K562 (cell line): Measurements from ENCODE around the gene EPHA2.

Source experiments
- ADNP ChIP-seq: fragments of 200-800 bp; sonication (Bioruptor generic); IDR thresholded peaks from 2 replicates; pipeline ENCODE4 v1.6.1; 2016; ENCODE audit warnings: missing genetic modification characterization, missing compliant biosample characterization
- BHLHE40 ChIP-seq: IDR thresholded peaks from 2 replicates; pipeline ENCODE4 v1.6.1; 2011; ENCODE audit warnings: low read length, improper control_type of control experiment
- HMG20B ChIP-seq: fragments of 250-450 bp; sonication (Bioruptor Pico); IDR thresholded peaks from 2 replicates; pipeline ENCODE4 v1.5.0; 2021; ENCODE audit warnings: mild to moderate bottlenecking
- PHF20 ChIP-seq: fragments of 450-650 bp; IDR thresholded peaks from 2 replicates; pipeline ENCODE4 v1.6.1; 2018; ENCODE audit not compliant: partially characterized antibody
- POLR2A ChIP-seq: fragments of 450-650 bp; conservative IDR thresholded peaks from 2 replicates; pipeline ENCODE4 v1.6.1; 2016
- PRPF4 ChIP-seq: fragments of 200-400 bp; formaldehyde crosslinking; IDR thresholded peaks from one replicate; pipeline ENCODE4 v1.6.1; 2017; ENCODE audit warnings: low read length, low read depth, mild to moderate bottlenecking; ENCODE audit not compliant: insufficient read depth, poor library complexity, severe bottlenecking
- RFX5 ChIP-seq: IDR thresholded peaks from 2 replicates; pipeline ENCODE4 v1.6.1; 2011; ENCODE audit warnings: low read depth, mild to moderate bottlenecking, improper control_type of control experiment, low read length
- TF ChIP-seq, protein P1 (sequence below), 2 experiments: fragments of 450-650 bp in 1 of 2; IDR thresholded peaks; 2 replicates each; pipeline ENCODE4 v1.6.1; 2011 to 2017; ENCODE audit warnings: low read depth in 2 of 2, antibody characterized with exemption in 1 of 2, borderline replicate concordance in 1 of 2, low read length in 1 of 2, mild to moderate bottlenecking in 1 of 2, mixed read lengths in 1 of 2; ENCODE audit not compliant: control insufficient read depth in 1 of 2
- TF ChIP-seq, protein P2 (sequence below), 3 experiments: IDR thresholded peaks in 2 of 3; conservative IDR thresholded peaks in 1 of 3; 2 replicates each; pipeline ENCODE4 v1.5.1; 2011 to 2012; ENCODE audit warnings: low read length in 3 of 3, mild to moderate bottlenecking in 3 of 3, control low read depth in 2 of 3, improper control_type of control experiment in 1 of 3, inconsistent platforms in 1 of 3, low read depth in 1 of 3, mixed read lengths in 1 of 3, moderate library complexity in 1 of 3; ENCODE audit not compliant: insufficient read depth in 2 of 3
- TF ChIP-seq, protein P3 (sequence below): fragments of 250-450 bp; sonication (Bioruptor Pico); IDR thresholded peaks from 2 replicates; pipeline ENCODE4 v1.4.0; 2020; ENCODE audit warnings: mild to moderate bottlenecking, moderate library complexity

DNA sequence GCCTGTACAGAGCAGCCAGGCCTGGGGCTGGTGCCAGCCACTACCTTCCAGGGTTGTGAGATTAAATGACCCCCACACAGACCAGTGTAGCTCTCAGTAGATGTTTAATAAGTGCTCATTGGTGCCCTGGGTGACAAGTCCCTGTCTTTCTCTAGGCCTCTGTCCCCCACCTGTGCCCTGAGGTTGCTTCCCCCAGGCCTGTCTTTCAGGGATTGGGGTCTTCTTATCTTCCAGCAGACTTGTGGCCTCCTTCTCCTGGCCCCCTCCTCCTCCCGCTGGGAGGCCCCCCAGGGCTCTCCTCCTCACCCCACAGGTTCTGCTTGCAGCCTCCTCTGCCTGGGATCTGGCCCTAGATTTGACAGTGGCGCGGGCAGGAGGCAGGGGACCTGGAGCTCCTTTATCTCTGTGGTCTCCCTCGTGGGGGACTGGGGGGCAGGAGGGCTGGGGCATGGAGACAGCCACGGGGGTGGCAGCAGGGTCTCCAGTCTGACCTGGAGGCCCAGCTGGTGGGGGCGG, 40.3 kb downstream of the EPHA2 start:
- TF ChIP-seq, protein P1, sequence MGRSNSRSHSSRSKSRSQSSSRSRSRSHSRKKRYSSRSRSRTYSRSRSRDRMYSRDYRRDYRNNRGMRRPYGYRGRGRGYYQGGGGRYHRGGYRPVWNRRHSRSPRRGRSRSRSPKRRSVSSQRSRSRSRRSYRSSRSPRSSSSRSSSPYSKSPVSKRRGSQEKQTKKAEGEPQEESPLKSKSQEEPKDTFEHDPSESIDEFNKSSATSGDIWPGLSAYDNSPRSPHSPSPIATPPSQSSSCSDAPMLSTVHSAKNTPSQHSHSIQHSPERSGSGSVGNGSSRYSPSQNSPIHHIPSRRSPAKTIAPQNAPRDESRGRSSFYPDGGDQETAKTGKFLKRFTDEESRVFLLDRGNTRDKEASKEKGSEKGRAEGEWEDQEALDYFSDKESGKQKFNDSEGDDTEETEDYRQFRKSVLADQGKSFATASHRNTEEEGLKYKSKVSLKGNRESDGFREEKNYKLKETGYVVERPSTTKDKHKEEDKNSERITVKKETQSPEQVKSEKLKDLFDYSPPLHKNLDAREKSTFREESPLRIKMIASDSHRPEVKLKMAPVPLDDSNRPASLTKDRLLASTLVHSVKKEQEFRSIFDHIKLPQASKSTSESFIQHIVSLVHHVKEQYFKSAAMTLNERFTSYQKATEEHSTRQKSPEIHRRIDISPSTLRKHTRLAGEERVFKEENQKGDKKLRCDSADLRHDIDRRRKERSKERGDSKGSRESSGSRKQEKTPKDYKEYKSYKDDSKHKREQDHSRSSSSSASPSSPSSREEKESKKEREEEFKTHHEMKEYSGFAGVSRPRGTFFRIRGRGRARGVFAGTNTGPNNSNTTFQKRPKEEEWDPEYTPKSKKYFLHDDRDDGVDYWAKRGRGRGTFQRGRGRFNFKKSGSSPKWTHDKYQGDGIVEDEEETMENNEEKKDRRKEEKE (IDR thresholded peaks at IDR 0.05; ENCODE audit: borderline replicate concordance in 1 of 2, control insufficient read depth in 1 of 2, low read depth in 2 of 2, low read length in 1 of 2): no peak
- TF ChIP-seq ADNP (tag): no peak
- TF ChIP-seq, protein P2, sequence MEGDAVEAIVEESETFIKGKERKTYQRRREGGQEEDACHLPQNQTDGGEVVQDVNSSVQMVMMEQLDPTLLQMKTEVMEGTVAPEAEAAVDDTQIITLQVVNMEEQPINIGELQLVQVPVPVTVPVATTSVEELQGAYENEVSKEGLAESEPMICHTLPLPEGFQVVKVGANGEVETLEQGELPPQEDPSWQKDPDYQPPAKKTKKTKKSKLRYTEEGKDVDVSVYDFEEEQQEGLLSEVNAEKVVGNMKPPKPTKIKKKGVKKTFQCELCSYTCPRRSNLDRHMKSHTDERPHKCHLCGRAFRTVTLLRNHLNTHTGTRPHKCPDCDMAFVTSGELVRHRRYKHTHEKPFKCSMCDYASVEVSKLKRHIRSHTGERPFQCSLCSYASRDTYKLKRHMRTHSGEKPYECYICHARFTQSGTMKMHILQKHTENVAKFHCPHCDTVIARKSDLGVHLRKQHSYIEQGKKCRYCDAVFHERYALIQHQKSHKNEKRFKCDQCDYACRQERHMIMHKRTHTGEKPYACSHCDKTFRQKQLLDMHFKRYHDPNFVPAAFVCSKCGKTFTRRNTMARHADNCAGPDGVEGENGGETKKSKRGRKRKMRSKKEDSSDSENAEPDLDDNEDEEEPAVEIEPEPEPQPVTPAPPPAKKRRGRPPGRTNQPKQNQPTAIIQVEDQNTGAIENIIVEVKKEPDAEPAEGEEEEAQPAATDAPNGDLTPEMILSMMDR (IDR thresholded peaks at IDR 0.05 in 2 of 3, conservative IDR thresholded peaks at IDR 0.05 in 1 of 3; ENCODE audit: insufficient read depth in 2 of 3, low read depth in 1 of 3, low read length in 3 of 3): no peak
- no peak for TF ChIP-seq POLR2A
- no peak for TF ChIP-seq RFX5
- TF ChIP-seq BHLHE40: no peak
- TF ChIP-seq PHF20: no peak
- no peak for TF ChIP-seq PRPF4
- TF ChIP-seq, protein P3, sequence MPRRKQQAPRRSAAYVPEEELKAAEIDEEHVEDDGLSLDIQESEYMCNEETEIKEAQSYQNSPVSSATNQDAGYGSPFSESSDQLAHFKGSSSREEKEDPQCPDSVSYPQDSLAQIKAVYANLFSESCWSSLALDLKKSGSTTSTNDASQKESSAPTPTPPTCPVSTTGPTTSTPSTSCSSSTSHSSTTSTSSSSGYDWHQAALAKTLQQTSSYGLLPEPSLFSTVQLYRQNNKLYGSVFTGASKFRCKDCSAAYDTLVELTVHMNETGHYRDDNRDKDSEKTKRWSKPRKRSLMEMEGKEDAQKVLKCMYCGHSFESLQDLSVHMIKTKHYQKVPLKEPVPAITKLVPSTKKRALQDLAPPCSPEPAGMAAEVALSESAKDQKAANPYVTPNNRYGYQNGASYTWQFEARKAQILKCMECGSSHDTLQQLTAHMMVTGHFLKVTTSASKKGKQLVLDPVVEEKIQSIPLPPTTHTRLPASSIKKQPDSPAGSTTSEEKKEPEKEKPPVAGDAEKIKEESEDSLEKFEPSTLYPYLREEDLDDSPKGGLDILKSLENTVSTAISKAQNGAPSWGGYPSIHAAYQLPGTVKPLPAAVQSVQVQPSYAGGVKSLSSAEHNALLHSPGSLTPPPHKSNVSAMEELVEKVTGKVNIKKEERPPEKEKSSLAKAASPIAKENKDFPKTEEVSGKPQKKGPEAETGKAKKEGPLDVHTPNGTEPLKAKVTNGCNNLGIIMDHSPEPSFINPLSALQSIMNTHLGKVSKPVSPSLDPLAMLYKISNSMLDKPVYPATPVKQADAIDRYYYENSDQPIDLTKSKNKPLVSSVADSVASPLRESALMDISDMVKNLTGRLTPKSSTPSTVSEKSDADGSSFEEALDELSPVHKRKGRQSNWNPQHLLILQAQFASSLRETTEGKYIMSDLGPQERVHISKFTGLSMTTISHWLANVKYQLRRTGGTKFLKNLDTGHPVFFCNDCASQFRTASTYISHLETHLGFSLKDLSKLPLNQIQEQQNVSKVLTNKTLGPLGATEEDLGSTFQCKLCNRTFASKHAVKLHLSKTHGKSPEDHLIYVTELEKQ (CRISPR knock-in tag): no peak
- no peak for TF ChIP-seq HMG20B (CRISPR knock-in tag)
